HepG2 (cell line): Measurements from ENCODE around the gene CERS3. TPM values are rescaled to one million over a fixed set of nuclear protein-coding genes. Genes with fewer than 3 reads are reported as not detected.

ENCODE experiments used
- ATAC-seq: fragments of 200-7000 bp; cut with Tn5 transposase; 3 replicates; pipeline ENCODE4 v1.9.1; 2020; ENCODE audit warnings: mild to moderate bottlenecking, moderate library complexity
- BruUV-seq: library from RNA; stranded (reverse); fragments of 400-500 nt; replicated peaks from 2 replicates; lab custom pipeline; 2021; lab: Mats Ljungman, UMichigan
- CTCF ChIA-PET: fragments of 300-600 bp; formaldehyde crosslinking; extraction: SDS; loops from one replicate; lab custom pipeline; 2021; ENCODE audit warnings: low total read pairs, inconsistent platforms, low intra/inter-chr PET ratio; lab: Yijun Ruan, JAX
- POLR2A ChIA-PET: fragments of 350-600 bp; sonication (Branson Sonifier 250); formaldehyde crosslinking; loops from one replicate; lab custom pipeline; 2020; ENCODE audit warnings: antibody characterized with exemption, inconsistent platforms; lab: Yijun Ruan, JAX
- DNase-seq: peaks from one replicate; pipeline ENCODE4 v3.0.0-alpha.2; 2015; ENCODE audit warnings: low spot score
- FAIRE-seq: peaks from 3 replicates; lab custom pipeline; 2011; peaks lifted over from hg19 to GRCh38; lab: Jason Lieb, UNC
- H2AFZ ChIP-seq: one replicate; pipeline ENCODE4 v1.6.1; 2011; ENCODE audit warnings: low read length, inconsistent platforms
- H3K27ac ChIP-seq: fragments of 300-600 bp; 3 replicates; pipeline ENCODE4 v1.8.0; 2011; ENCODE audit warnings: mixed run types, mild to moderate bottlenecking, mixed read lengths, low read length, inconsistent platforms; ENCODE audit not compliant: insufficient read depth; ENCODE audit errors: extremely low read length
- H3K27me3 ChIP-seq, 2 experiments: fragments of 200-600 bp in 1 of 2; 2 replicates in 1 of 2; 3 replicates in 1 of 2; pipeline versions ENCODE4 v1.6.0 to v1.8.0; 2011; ENCODE audit warnings: low read length in 2 of 2, mild to moderate bottlenecking in 2 of 2, moderate library complexity in 2 of 2, inconsistent platforms in 1 of 2; ENCODE audit not compliant: insufficient read depth in 2 of 2, control insufficient read depth in 1 of 2
- H3K36me3 ChIP-seq, 2 experiments: fragments of 200-600 bp in 1 of 2; replicated peaks in 1 of 2; 2 replicates in 1 of 2; 3 replicates in 1 of 2; pipeline versions ENCODE4 v1.5.1 to v1.8.0; 2011; ENCODE audit warnings: low read length in 2 of 2, inconsistent platforms in 1 of 2; ENCODE audit not compliant: insufficient read depth in 2 of 2, control insufficient read depth in 1 of 2
- H3K4me1 ChIP-seq: 2 replicates; pipeline ENCODE4 v1.5.1; 2012; ENCODE audit warnings: low read length, inconsistent platforms; ENCODE audit not compliant: insufficient read depth
- H3K4me2 ChIP-seq: 2 replicates; pipeline ENCODE4 v1.6.0; 2011; ENCODE audit warnings: low read depth, low read length, inconsistent platforms
- H3K4me3 ChIP-seq, 3 experiments: fragments of 200-600 bp in 1 of 3; sonication (generic), shearing (Covaris generic) in 1 of 3; replicated peaks in 1 of 3; 2 replicates each; pipeline ENCODE4 v1.5.1; 2011 to 2016; ENCODE audit warnings: low read length in 3 of 3, inconsistent platforms in 2 of 3, low read depth in 2 of 3, mild to moderate bottlenecking in 2 of 3, control low read depth in 1 of 3, mixed read lengths in 1 of 3; ENCODE audit not compliant: insufficient read depth in 1 of 3
- H3K79me2 ChIP-seq: one replicate; pipeline ENCODE4 v1.6.1; 2011; ENCODE audit warnings: low read length, inconsistent platforms; ENCODE audit not compliant: insufficient read depth
- H3K9ac ChIP-seq: 2 replicates; pipeline ENCODE4 v1.6.0; 2011; ENCODE audit warnings: mild to moderate bottlenecking, low read depth, low read length, inconsistent platforms; ENCODE audit not compliant: insufficient read depth
- H3K9me3 ChIP-seq: 2 replicates; pipeline ENCODE4 v1.5.1; 2012; ENCODE audit warnings: mild to moderate bottlenecking, low read length
- H4K20me1 ChIP-seq: 2 replicates; pipeline ENCODE4 v1.6.0; 2011; ENCODE audit warnings: inconsistent platforms, mild to moderate bottlenecking, low read length, moderate library complexity; ENCODE audit not compliant: insufficient read depth
- MAFK ChIP-seq, 2 experiments: IDR thresholded peaks in 1 of 2; conservative IDR thresholded peaks in 1 of 2; 2 replicates each; pipeline ENCODE4 v1.6.1; 2011; ENCODE audit warnings: improper control_type of control experiment in 2 of 2, low read length in 2 of 2
- MBNL3 ChIP-seq: fragments of 250-450 bp; sonication (Bioruptor Pico); conservative IDR thresholded peaks from 2 replicates; pipeline ENCODE4 v1.8.0; 2022; ENCODE audit warnings: mild to moderate bottlenecking, inconsistent platforms
- PHF5A ChIP-seq: IDR thresholded peaks from one replicate; pipeline ENCODE4 v1.6.1; 2018; ENCODE audit warnings: low read depth, missing genetic modification reagents; ENCODE audit not compliant: unreplicated experiment
- TCF12 ChIP-seq, 2 experiments: fragments of 450-650 bp in 1 of 2; sonication (generic) in 1 of 2; formaldehyde crosslinking in 1 of 2; IDR thresholded peaks; 2 replicates each; pipeline versions ENCODE4 v1.6.1 to v1.8.0; 2017 to 2022; ENCODE audit warnings: antibody characterized with exemption in 1 of 2, mild to moderate bottlenecking in 1 of 2, missing genetic modification reagents in 1 of 2, moderate library complexity in 1 of 2
- ZBTB7B ChIP-seq: sonication (generic); formaldehyde crosslinking; IDR thresholded peaks from 2 replicates; pipeline ENCODE4 v1.4.0; 2020; ENCODE audit warnings: missing genetic modification reagents
- ZSCAN31 ChIP-seq: sonication (generic); formaldehyde crosslinking; IDR thresholded peaks from 2 replicates; pipeline ENCODE4 v1.5.0; 2020; ENCODE audit warnings: low read depth, mild to moderate bottlenecking, missing genetic modification reagents
- WGBS: methylation state at CpG from one replicate; pipeline ENCODE4 v1.1.6; 2017; ENCODE audit warnings: low lambda C conversion rate; 5-methylcytosine and 5-hydroxymethylcytosine counted together
- in situ Hi-C: cut with HindIII; loops from 2 replicates; pipeline ENCODE4 v1.10.0; 2017; ENCODE audit warnings: low pct_unique_long_range_greater_than_20kb; ENCODE audit not compliant: extremely low pct_ligation_motif_present
- intact Hi-C: fragments of 100-400 bp; cut with micrococcal nuclease; formaldehyde crosslinking; loops from one replicate; pipeline ENCODE4 v1.10.0; 2022; ENCODE audit not compliant: unreplicated experiment
- polyA plus RNA-seq, 8 experiments: library from polyadenylated mRNA; depleted of rRNA in 3 of 8; stranded (reverse) in 7 of 8; unstranded in 1 of 8; fragments of >200 nt; fragmentation: Illumina TruSeq in 4 of 8; extraction: Trizol in 4 of 8; gene quantifications; 2 replicates each; pipeline versions ENCODE4 v1.2.1 to v1.2.3, GENCODE V29; 2011 to 2016; ENCODE audit warnings: low read depth in 4 of 8, missing spikeins in 1 of 8, mixed read lengths in 1 of 8; ENCODE audit not compliant: insufficient read depth in 1 of 8
- total RNA-seq, 5 experiments: library from RNA; depleted of rRNA; stranded (reverse); fragments of >200 nt; fragmentation: Illumina TruSeq; extraction: Trizol; gene quantifications; 2 replicates each; pipeline ENCODE4 v1.2.3, GENCODE V29; 2016; ENCODE audit warnings: low read depth in 1 of 5
- TF ChIP-seq, protein P1 (sequence below): sonication (generic); formaldehyde crosslinking; IDR thresholded peaks from 2 replicates; pipeline ENCODE4 v1.4.0; 2020; ENCODE audit warnings: mild to moderate bottlenecking, missing genetic modification reagents

CERS3 gene
- total and polyA plus RNA-seq, 2 of the 13 experiments (the other 11 are each of a cell fraction or from before 2014, with no cell fraction given) = not detected

DNA sequence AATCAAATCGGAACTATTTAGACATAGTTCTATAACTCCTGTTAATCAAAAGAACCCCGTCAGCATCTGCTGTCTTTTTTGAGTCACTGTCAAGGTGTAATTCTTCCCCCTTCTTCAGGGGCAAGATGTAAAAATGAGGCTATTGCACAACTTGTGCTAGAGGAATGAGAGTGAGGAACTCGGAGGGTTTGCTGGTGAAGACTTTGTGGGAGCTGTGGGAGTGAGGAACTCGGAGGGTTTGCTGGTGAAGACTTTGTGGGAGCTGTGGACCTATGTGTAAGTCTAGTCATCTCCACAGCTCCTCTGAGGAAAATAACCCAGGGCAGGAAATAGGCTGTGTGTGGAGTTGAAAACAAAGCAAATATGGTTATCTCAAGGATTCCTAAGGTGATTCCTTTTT, 2.5 kb upstream of the CERS3 start:
- BruUV-seq = no TSS peak
- CTCF ChIA-PET = no interaction called here
- no peaks in the 10 kb centered on the region for H3K79me2 ChIP-seq
- no peak overlapping the region for H3K9ac ChIP-seq
- no peaks in the 10 kb centered on the region for H3K36me3 ChIP-seq
- H3K4me2 ChIP-seq = no peak overlapping the region
- POLR2A ChIA-PET = no interaction called here
- no peak for ATAC-seq
- no peaks in the 10 kb centered on the region for H3K4me1 ChIP-seq
- WGBS = 17% methylated on average over 4 of the region's 4 CpGs
- FAIRE-seq = no peak
- H3K27ac ChIP-seq = no peak overlapping the region
- in situ Hi-C loops (no loop called here), intact Hi-C loops (no loop called here)
- no peaks in the 10 kb centered on the region for H3K9me3 ChIP-seq
- DNase-seq = no peak
- H3K27me3 ChIP-seq = peaks cover 3 to 40% of the 10 kb centered on the region in 2 experiments; a peak in 4 of 5 replicates
- H4K20me1 ChIP-seq = no peaks in the 10 kb centered on the region
- H2AFZ ChIP-seq = no peak overlapping the region
- TF ChIP-seq MAFK (conservative IDR thresholded peaks at IDR 0.05 in 1 of 2, IDR thresholded peaks at IDR 0.05 in 1 of 2; ENCODE audit: low read length in 2 of 2) (0 out of 4 replicates have a peak, but pooled peaks of 1 of the 2 experiments have one; percentile 6), ZSCAN31 (CRISPR knock-in tag) (no peak)
- no peak overlapping the region for H3K4me3 ChIP-seq

- DNase-seq = no peak
- H3K4me1 ChIP-seq = no peaks in the 10 kb centered on the region
- TF ChIP-seq PHF5A (CRISPR knock-in tag) (no peak), MBNL3 (no peak), ZBTB7B (CRISPR knock-in tag) (no peak), TCF12 (IDR thresholded peaks at IDR 0.05) (no peak), TCF12 (CRISPR knock-in tag; IDR thresholded peaks at IDR 0.05) (no peak)
- TF ChIP-seq, protein P1, sequence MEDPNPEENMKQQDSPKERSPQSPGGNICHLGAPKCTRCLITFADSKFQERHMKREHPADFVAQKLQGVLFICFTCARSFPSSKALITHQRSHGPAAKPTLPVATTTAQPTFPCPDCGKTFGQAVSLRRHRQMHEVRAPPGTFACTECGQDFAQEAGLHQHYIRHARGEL (CRISPR knock-in tag) = no peak
- TF ChIP-seq, all 625 proteins: peak for 0
- H3K27me3 ChIP-seq = peaks cover 3 to 40% of the 10 kb centered on the region in 2 experiments; a peak in 4 of 5 replicates
- BruUV-seq = no TSS peak
- intact Hi-C loops = no loop called here
- no peak overlapping the region for H3K9ac ChIP-seq
- no peaks in the 10 kb centered on the region for H3K9me3 ChIP-seq
- in situ Hi-C loops = no loop called here
- H3K79me2 ChIP-seq = no peaks in the 10 kb centered on the region
- ATAC-seq (no peak), FAIRE-seq (no peak)
- H3K36me3 ChIP-seq = no peaks in the 10 kb centered on the region
- no peaks in the 10 kb centered on the region for H4K20me1 ChIP-seq
- H3K4me2 ChIP-seq = no peak overlapping the region
- H2AFZ ChIP-seq = no peak overlapping the region
- H3K4me3 ChIP-seq = no peak overlapping the region
- CTCF ChIA-PET = no interaction called here
- WGBS = 37% methylated on average over 2 of the region's 2 CpGs
- H3K27ac ChIP-seq = no peak overlapping the region
- POLR2A ChIA-PET = no interaction called here
Observed at GRCh38 chr15:100529556-100529955, 806 bp upstream of the CERS3 start.
